ENCODE results near the gene ADAMTS1.

The ADAMTS1 gene

DNA sequence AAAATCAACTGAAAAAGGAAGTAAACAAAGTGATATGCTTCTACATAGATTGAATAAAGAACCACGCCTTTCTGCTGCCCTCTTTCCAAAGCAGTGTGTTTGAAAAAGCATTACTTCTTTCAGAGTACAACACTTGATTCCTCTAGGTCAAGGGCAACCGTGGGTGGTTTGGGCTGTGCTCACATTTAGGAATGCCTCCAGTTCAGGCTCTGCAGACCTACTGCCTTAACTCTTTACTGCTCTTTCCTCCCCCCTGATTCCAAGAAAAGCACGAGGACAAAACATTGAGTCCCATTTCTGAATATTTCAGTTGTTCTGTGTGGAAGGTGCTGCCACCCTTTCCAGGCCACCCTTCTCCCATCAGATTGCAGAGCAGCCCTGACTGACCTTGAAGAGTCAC is 45.2 kb downstream of the ADAMTS1 start:
- no peak for DNase-seq (ENCODE audit: low read depth)
- TF ChIP-seq, protein P1, sequence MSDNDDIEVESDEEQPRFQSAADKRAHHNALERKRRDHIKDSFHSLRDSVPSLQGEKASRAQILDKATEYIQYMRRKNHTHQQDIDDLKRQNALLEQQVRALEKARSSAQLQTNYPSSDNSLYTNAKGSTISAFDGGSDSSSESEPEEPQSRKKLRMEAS (IDR thresholded peaks at IDR 0.05; ENCODE audit: low read depth, low read length): no peak
- TF ChIP-seq POLR2A (IDR thresholded peaks at IDR 0.05; ENCODE audit: extremely low read depth, insufficient read length): no peak
- TF ChIP-seq MYC (IDR thresholded peaks at IDR 0.05; ENCODE audit: low read depth, low read length): no peak
- TF ChIP-seq, protein P2, sequence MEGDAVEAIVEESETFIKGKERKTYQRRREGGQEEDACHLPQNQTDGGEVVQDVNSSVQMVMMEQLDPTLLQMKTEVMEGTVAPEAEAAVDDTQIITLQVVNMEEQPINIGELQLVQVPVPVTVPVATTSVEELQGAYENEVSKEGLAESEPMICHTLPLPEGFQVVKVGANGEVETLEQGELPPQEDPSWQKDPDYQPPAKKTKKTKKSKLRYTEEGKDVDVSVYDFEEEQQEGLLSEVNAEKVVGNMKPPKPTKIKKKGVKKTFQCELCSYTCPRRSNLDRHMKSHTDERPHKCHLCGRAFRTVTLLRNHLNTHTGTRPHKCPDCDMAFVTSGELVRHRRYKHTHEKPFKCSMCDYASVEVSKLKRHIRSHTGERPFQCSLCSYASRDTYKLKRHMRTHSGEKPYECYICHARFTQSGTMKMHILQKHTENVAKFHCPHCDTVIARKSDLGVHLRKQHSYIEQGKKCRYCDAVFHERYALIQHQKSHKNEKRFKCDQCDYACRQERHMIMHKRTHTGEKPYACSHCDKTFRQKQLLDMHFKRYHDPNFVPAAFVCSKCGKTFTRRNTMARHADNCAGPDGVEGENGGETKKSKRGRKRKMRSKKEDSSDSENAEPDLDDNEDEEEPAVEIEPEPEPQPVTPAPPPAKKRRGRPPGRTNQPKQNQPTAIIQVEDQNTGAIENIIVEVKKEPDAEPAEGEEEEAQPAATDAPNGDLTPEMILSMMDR (IDR thresholded peaks at IDR 0.05; ENCODE audit: low read depth, low read length): no peak
- no peak overlapping the region for H3K4me3 ChIP-seq (ENCODE audit: low read depth, low read length)

DNA sequence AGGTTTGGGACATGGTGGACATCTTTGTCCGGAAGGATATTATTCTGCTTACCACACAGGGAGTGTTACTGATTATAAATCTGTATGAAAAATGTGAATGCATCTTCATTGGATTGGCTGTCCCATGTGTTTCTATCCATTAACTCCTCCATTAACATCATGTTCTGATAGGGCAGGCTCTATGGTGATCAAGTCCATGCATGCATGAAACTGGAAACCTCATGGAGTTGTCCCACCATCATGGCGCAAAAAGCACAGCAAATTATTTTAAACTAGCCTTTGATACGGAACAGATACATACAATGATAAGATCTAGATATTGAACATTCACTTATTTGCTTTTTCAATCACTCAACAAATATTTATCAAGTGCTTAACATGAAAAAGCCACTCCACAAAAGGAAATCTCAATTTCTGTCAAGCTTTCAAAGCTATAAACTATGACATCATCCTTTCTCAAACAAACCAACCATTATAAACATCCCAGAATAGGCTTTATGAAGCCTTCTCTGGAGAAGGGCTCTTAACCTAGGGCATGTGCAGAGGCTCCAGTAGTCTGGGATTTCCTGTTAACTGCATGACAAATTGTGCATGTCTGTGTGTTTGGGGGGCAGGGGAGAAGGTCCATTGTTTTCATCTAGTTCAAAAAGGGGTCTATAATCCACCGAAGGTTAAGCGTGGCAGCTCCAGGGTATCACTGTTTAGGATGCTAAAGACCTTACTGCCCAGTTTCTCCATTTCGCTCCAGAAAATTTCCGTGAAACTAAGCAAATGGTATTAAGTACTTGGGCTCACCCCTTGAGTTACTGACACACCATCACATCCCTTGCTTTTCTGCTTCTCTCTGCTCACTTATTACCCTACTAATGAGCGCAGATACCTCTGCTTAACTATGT is 46.1 kb downstream of the ADAMTS1 start:
- no peak for DNase-seq (ENCODE audit: low read depth)

DNA sequence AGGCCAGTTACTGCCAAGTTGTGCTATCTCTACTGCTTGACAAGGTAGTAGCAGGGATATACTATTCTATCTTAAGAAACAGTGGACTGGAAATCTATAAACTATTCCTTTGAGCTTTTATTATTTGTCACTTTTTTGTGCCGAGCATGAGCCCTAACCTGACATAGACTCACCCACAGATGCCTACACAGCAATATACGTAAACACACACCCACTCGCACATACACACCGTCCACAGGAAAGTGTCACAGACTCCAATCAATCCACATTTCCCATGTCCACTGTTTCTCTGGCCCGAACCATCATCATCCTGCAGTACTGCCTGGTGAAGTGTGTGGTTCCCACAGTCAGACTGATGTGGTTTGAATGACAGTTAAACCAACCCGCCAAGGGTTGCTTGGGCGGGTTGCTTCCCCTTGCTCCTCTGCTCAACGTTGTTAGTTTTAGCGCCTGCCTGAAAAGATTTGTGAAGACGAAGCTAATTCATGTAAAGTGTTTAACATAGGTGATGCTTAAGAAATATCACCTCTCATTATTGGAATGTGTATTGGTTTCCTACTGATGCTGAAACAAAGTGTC is 47.2 kb downstream of the ADAMTS1 start:
- no peak for DNase-seq (ENCODE audit: low read depth)
- H3K4me3 ChIP-seq (ENCODE audit: low read depth, low read length): no peak overlapping the region

More for the DNA sequence above, 46.1 kb downstream of the ADAMTS1 start:
- no peak overlapping the region for H3K4me3 ChIP-seq (ENCODE audit: low read depth, low read length)
- TF ChIP-seq POLR2A (IDR thresholded peaks at IDR 0.05; ENCODE audit: extremely low read depth, insufficient read length): no peak
- TF ChIP-seq MYC (IDR thresholded peaks at IDR 0.05; ENCODE audit: low read depth, low read length): no peak
- TF ChIP-seq, protein P2 (IDR thresholded peaks at IDR 0.05; ENCODE audit: low read depth, low read length): no peak
- TF ChIP-seq, protein P1 (IDR thresholded peaks at IDR 0.05; ENCODE audit: low read depth, low read length): no peak

DNA sequence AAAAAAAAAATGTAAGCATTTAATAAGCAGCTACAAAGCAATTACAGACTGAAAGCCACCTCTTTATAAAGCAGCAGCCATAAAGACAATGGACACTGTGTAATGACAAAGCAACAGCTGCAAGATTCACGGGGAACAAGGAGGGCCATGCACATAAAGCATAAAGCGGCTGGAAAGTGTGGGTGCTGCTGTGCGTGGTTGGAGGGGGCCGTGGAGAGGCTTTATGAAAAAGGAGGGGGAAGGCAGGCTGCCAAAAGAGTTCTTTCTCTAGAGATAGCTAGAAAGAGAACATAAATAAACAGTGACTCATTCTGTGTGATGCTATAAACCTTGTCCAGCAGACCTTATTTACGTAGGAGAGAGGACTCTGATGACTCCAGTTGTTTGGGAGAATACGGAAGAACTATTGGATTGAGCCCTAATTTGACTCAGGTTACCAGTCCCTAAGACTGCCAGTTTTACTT is 49.3 kb downstream of the ADAMTS1 start:
- no peak overlapping the region for H3K4me3 ChIP-seq (ENCODE audit: low read depth, low read length)
- no peak for DNase-seq (ENCODE audit: low read depth)
- TF ChIP-seq, protein P2 (IDR thresholded peaks at IDR 0.05; ENCODE audit: low read depth, low read length): no peak
- TF ChIP-seq MYC (IDR thresholded peaks at IDR 0.05; ENCODE audit: low read depth, low read length) (no peak), POLR2A (IDR thresholded peaks at IDR 0.05; ENCODE audit: extremely low read depth, insufficient read length) (no peak)
- TF ChIP-seq, protein P1 (IDR thresholded peaks at IDR 0.05; ENCODE audit: low read depth, low read length): no peak

More for the DNA sequence above, 47.2 kb downstream of the ADAMTS1 start:
- TF ChIP-seq MYC (IDR thresholded peaks at IDR 0.05; ENCODE audit: low read depth, low read length): no peak

DNA sequence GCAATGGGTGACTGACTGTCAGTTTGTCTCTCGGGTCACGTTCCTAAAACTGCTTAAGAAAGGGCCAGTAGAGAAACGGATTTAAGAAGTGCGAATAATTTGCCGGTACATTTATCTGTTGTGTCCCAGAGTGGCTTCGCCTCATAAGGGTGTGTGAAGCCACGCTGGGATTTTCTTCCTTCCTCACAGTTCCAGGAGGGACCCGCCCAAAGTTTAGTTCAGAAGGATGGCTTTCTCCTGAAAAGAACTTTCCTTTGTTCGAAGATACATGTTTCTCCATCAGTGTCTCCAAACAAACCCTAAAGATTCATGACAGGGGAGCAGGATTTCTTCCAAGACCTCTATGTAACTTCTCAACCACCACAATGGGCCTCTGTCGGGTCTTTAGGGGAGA is 49.8 kb downstream of the ADAMTS1 start:
- no peak for TF ChIP-seq POLR2A (IDR thresholded peaks at IDR 0.05; ENCODE audit: extremely low read depth, insufficient read length)
- no peak for DNase-seq (ENCODE audit: low read depth)
- H3K4me3 ChIP-seq (ENCODE audit: low read depth, low read length): no peak overlapping the region

DNA sequence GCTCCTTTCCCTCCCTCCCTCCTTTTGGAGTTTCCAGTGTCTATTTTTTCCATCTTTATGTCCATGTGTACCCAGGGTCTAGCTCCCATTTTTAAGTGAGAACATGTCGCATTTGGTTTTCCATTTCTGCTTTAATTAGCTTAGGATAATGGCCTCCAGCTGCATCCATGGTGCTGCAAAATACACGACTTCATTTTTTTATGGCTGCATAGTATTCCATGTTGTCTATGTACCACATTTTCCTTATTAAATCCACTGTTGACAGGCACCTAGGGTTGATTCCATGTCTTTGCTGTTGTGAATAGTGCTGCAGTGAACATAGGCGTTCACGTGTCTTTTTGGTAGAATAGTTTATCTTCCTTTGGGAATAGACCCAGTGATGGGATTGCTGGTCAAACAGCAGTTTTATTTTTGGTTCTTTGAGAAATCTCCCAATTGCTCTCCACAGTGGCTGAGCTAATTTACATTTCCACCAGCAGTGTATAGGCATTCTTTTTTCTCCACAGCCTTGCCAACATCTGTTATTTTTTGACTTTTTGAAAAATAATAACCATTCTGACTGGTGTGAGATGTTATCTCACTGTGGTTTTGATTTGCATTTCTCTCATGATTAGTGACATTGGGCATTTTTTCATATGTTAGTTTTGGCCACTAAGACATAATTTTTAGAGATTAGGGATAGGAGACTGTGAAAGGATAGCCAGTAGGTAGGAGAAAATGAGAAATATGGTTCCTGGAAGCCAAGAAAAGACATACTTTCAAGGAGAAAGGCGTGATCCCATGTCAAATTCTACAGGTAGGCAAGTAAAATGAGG is 50.4 kb downstream of the ADAMTS1 start:
- H3K4me3 ChIP-seq (ENCODE audit: low read depth, low read length): no peak overlapping the region
- no peak for DNase-seq (ENCODE audit: low read depth)

More for the DNA sequence above, 50.4 kb downstream of the ADAMTS1 start:
- TF ChIP-seq POLR2A (IDR thresholded peaks at IDR 0.05; ENCODE audit: extremely low read depth, insufficient read length): no peak
- TF ChIP-seq, protein P1 (IDR thresholded peaks at IDR 0.05; ENCODE audit: low read depth, low read length): no peak
- TF ChIP-seq, protein P2 (IDR thresholded peaks at IDR 0.05; ENCODE audit: low read depth, low read length): no peak
- TF ChIP-seq MYC (IDR thresholded peaks at IDR 0.05; ENCODE audit: low read depth, low read length): no peak
